PC-9 (cell line): ENCODE data around the gene ACAP3.

Source experiments
- EZH2 ChIP-seq: fragments of 200-600 bp; sonication (generic); IDR thresholded peaks from 2 replicates; pipeline ENCODE4 v1.8.0; 2017; ENCODE audit warnings: antibody characterized with exemption, low read depth
- TF ChIP-seq, protein P1 (sequence below): fragments of 200-600 bp; sonication (generic); conservative IDR thresholded peaks from 2 replicates; pipeline ENCODE4 v1.6.1; 2017; ENCODE audit warnings: mixed run types, antibody characterized with exemption, mild to moderate bottlenecking, moderate library complexity

- TF ChIP-seq, protein P1, sequence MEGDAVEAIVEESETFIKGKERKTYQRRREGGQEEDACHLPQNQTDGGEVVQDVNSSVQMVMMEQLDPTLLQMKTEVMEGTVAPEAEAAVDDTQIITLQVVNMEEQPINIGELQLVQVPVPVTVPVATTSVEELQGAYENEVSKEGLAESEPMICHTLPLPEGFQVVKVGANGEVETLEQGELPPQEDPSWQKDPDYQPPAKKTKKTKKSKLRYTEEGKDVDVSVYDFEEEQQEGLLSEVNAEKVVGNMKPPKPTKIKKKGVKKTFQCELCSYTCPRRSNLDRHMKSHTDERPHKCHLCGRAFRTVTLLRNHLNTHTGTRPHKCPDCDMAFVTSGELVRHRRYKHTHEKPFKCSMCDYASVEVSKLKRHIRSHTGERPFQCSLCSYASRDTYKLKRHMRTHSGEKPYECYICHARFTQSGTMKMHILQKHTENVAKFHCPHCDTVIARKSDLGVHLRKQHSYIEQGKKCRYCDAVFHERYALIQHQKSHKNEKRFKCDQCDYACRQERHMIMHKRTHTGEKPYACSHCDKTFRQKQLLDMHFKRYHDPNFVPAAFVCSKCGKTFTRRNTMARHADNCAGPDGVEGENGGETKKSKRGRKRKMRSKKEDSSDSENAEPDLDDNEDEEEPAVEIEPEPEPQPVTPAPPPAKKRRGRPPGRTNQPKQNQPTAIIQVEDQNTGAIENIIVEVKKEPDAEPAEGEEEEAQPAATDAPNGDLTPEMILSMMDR, result no peak
- TF ChIP-seq EZH2, result no peak
Measured at GRCh38 chr1:1352786-1353388, 45.2 kb upstream of the ACAP3 start.
